ENCODE measurements around the gene PCNX4.
A peak's percentile ranks its signal among the peaks of the same experiment; 100 is the strongest.

DNA sequence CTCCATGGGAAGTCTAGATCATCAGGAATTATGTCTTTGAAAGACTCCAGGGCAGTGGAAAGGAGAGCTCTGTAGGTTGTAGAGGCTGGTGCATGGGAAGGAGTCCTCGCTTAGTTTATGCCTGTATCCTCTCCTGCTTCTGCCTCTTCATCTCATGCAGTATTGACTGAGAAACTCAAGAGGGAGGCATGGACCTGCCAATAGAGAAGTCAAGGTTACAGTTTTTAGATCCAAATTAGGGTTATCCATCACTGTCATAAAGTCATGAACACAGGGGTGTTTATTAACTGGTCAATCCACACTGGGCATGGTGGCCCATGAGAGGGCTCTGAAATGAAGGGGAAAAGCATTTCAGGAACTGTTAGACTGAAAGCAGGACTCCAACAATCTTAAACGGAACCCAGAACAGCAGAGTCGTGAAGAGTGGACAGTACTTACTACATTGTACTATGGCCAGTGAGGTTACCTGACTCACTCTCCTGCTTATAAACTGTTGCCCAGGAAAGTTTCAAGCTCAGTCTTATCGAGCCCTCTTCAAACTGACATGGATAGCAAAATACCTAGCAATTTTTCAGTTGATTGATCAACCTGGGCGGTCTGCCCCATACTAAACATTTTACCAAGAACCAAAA lies 103.6 kb downstream of the PCNX4 start:
- TF ChIP-seq, protein P1, sequence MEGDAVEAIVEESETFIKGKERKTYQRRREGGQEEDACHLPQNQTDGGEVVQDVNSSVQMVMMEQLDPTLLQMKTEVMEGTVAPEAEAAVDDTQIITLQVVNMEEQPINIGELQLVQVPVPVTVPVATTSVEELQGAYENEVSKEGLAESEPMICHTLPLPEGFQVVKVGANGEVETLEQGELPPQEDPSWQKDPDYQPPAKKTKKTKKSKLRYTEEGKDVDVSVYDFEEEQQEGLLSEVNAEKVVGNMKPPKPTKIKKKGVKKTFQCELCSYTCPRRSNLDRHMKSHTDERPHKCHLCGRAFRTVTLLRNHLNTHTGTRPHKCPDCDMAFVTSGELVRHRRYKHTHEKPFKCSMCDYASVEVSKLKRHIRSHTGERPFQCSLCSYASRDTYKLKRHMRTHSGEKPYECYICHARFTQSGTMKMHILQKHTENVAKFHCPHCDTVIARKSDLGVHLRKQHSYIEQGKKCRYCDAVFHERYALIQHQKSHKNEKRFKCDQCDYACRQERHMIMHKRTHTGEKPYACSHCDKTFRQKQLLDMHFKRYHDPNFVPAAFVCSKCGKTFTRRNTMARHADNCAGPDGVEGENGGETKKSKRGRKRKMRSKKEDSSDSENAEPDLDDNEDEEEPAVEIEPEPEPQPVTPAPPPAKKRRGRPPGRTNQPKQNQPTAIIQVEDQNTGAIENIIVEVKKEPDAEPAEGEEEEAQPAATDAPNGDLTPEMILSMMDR (IDR thresholded peaks at IDR 0.05; ENCODE audit: low read length) = peak; percentile 83
- TF ChIP-seq EZH2 (IDR thresholded peaks at IDR 0.05; ENCODE audit: borderline replicate concordance, low read length) = no peak

All from OCI-LY1 (cell line).